Large intestine (tissue), 3 donors: ENCODE results near the gene ORM2. TPM values are rescaled to one million over a fixed set of nuclear protein-coding genes. Genes with fewer than 3 reads are reported as not detected.

Experiments
- DNase-seq, 2 donors: peaks; one replicate each; pipeline versions ENCODE4 v3.0.0 to v3.0.0-alpha.2; 2013
- H3K27ac ChIP-seq: one replicate; pipeline ENCODE4 v1.5.1; 2013; ENCODE audit warnings: low read length
- H3K27me3 ChIP-seq: 2 replicates; pipeline ENCODE4 v1.6.1; 2013; ENCODE audit warnings: low read length; ENCODE audit not compliant: control insufficient read depth, insufficient read depth
- H3K36me3 ChIP-seq: 2 replicates; pipeline ENCODE4 v1.6.1; 2013; ENCODE audit warnings: low read length; ENCODE audit not compliant: control insufficient read depth, insufficient read depth
- H3K4me1 ChIP-seq: one replicate; pipeline ENCODE4 v1.6.1; 2013; ENCODE audit warnings: low read length; ENCODE audit not compliant: control insufficient read depth, insufficient read depth
- H3K4me3 ChIP-seq: one replicate; pipeline ENCODE4 v1.5.1; 2013; ENCODE audit warnings: low read length
- H3K9me3 ChIP-seq: one replicate; pipeline ENCODE4 v1.6.1; 2013; ENCODE audit warnings: mild to moderate bottlenecking, low read depth, low read length, moderate library complexity; ENCODE audit not compliant: control insufficient read depth
- WGBS: methylation state at CpG from one replicate; pipeline ENCODE4 v1.1.5; 2013; ENCODE audit warnings: low lambda C conversion rate; ENCODE audit not compliant: insufficient coverage; 5-methylcytosine and 5-hydroxymethylcytosine counted together
- polyA plus RNA-seq: library from polyadenylated mRNA; unstranded; fragments of 120-200 nt; gene quantifications from one replicate; pipeline ENCODE4 v1.2.1, GENCODE V29; 2013

The ORM2 gene
- polyA plus RNA-seq, 1 donor, result not detected

DNA sequence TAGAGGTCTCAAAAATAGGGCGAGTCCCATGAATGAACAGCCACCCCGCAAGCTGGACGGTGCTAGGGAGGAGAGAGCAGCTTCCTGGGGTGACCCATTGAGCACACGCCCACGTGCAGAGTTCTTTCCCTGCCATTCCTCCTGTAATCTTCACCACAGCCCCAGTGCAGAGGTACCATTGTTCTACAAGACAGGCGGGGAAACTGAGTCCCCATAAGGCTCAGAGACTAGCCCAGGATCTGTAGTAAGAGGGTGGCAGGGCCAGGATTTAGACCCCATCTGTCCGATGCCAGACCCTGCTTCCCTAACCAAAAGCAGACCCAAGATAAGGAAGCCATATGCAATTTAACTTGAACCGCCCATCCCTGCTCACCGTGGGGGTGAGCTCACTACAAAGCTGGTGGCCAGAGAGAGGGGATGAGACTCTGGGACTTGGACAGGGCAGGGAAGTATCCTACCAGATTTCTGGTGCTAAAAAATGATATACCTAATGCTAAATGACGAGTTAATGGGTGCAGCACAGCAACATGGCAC, 43.5 kb upstream of the ORM2 start:
- Histone ChIP-seq H3K27me3 (no peaks in the 10 kb centered on the region), H3K4me1 (no peaks in the 10 kb centered on the region), H3K27ac (no peak overlapping the region), H3K9me3 (no peaks in the 10 kb centered on the region), H3K4me3 (no peak overlapping the region), H3K36me3 (peaks cover 81% of the 10 kb centered on the region)
- no CpG with 5 or more reads among the region's 10 CpGs for WGBS
- no peak for DNase-seq

DNA sequence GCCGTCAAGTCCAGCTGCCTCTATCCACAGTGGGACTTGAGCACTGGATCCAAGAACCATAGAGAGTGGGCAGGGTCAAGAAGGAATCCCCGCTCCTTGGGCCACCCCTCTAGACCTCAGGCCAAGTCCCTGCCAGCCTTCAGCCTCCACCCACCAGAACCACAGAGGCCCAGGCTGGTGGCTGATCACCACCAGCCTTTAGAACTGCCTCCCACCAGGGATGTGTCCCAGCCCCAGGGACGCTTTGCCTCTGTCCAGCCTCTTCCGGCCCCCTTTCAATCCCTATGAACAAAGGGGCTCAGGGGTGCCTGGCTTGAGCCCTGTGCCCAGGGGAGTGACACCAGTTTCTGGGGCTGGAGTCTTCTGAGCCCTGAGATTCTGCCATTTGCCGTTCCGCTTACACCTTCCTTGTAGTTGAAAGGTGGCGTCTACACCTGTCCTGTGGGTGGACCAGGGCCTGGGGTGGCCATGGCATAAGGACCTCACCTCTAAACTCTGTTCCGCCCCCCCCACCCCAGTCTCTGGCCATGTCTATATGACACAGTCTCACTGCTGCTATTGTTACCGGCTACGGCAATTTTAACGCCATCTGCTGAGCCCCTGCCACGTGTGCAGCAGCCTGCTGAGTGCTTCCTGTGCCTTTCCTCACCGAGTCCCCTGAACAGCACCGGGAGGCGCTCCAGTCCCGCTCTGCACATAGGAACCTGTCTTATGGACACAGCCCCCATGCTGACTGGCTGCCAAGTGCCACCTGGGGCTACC, 42.5 kb upstream of the ORM2 start:
- no peaks in the 10 kb centered on the region for H3K27me3 ChIP-seq
- no peaks in the 10 kb centered on the region for H3K4me1 ChIP-seq
- WGBS, result no CpG with 5 or more reads among the region's 16 CpGs
- no peak overlapping the region for H3K4me3 ChIP-seq
- no peak overlapping the region for H3K27ac ChIP-seq
- peaks cover 78% of the 10 kb centered on the region for H3K36me3 ChIP-seq
- DNase-seq, result no peak
- no peaks in the 10 kb centered on the region for H3K9me3 ChIP-seq

DNA sequence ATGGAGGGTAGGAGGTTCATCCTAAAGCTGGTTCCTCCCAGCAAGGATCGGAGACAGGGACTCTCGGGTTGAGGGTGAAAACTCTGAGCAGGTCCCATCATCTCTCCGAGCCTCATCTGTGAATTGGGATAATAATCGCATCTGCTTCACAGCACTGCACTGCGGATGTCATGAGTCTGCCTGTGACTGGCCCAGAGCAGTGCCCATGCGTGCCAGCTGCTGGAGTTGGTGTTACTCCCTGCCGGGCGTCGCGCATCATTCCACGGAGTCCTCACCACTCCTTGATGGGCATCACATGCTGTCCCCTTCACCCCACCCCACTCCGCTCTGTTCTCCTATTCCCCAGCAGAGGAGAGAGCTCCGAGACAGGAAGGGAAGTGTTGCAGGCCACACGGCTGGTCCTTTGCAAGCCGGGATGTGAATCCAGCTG, 41.9 kb upstream of the ORM2 start:
- no peak for DNase-seq
- H3K27me3 ChIP-seq, result no peaks in the 10 kb centered on the region
- no peaks in the 10 kb centered on the region for H3K9me3 ChIP-seq
- no peak overlapping the region for H3K4me3 ChIP-seq
- WGBS, result no CpG with 5 or more reads among the region's 15 CpGs
- no peaks in the 10 kb centered on the region for H3K4me1 ChIP-seq
- peaks cover 75% of the 10 kb centered on the region for H3K36me3 ChIP-seq
- H3K27ac ChIP-seq, result no peak overlapping the region

DNA sequence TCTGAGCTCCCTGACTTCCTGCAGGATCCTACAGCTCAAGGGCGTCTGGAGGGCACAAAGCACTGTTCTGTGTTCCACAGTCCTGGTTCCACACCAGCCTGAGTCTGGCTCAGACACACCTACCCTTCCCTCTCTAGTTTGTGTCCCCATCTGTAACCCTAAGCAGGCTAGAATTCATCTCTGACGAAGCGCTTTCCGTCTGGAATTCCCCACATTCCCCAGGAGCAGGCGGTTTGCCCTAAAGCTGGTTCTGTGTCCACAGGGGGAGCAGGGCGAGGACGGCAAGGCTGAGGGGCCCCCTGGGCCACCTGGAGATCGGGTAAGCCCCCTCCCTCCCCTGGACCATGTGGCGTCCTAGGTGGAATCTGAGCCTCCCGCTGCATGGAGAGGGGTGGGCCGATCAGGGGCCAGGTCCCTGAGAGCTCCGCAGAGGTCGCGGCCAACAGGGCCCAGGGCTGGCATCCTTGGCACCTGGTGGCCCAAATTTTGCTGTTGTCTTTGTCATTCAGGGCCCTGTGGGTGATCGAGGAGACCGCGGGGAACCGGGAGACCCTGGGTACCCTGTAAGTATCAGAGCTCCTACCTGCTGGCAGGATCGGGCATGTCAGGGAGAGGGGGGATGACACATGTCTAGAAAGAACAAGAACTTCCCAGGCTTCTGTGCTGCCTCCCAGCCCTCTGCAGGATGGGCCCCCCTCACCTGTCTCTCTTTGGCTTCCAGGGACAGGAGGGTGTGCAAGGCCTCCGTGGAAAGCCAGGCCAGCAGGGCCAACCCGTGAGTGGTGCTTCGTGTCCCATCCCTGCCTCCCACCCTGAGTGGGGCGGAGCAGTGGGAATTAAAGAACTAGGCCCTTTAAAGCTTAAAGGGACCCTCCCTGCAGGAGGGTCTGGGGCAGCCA, 41.2 kb upstream of the ORM2 start:
- Histone ChIP-seq H3K36me3 (peaks cover 72% of the 10 kb centered on the region), H3K27ac (no peak overlapping the region), H3K4me1 (no peaks in the 10 kb centered on the region), H3K9me3 (no peaks in the 10 kb centered on the region), H3K27me3 (no peaks in the 10 kb centered on the region), H3K4me3 (no peak overlapping the region)
- no peak for DNase-seq
- WGBS, result no CpG with 5 or more reads among the region's 23 CpGs

DNA sequence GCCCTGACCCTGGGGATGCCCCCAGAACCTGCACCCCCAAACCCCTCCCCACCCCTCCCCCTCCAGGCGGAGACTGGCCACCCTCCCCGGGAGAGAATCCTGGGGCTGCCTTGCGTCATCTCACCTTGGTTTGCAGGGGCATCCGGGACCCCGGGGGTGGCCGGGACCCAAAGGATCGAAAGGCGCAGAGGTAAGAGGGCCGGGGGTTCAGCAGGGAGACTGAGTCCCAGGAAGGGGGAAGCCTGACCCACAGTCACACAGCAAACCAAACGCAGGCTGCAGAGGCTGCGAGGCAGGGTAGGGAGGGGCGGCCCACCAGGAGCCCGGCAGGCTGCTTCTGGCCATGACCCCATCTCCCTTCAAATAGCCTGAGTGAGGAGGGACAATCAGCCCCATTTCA, 40.6 kb upstream of the ORM2 start:
- Histone ChIP-seq H3K4me3 (no peak overlapping the region), H3K9me3 (no peaks in the 10 kb centered on the region), H3K36me3 (peaks cover 68% of the 10 kb centered on the region), H3K27ac (no peak overlapping the region), H3K27me3 (no peaks in the 10 kb centered on the region), H3K4me1 (no peaks in the 10 kb centered on the region)
- DNase-seq, result no peak
- no CpG with 5 or more reads among the region's 13 CpGs for WGBS

DNA sequence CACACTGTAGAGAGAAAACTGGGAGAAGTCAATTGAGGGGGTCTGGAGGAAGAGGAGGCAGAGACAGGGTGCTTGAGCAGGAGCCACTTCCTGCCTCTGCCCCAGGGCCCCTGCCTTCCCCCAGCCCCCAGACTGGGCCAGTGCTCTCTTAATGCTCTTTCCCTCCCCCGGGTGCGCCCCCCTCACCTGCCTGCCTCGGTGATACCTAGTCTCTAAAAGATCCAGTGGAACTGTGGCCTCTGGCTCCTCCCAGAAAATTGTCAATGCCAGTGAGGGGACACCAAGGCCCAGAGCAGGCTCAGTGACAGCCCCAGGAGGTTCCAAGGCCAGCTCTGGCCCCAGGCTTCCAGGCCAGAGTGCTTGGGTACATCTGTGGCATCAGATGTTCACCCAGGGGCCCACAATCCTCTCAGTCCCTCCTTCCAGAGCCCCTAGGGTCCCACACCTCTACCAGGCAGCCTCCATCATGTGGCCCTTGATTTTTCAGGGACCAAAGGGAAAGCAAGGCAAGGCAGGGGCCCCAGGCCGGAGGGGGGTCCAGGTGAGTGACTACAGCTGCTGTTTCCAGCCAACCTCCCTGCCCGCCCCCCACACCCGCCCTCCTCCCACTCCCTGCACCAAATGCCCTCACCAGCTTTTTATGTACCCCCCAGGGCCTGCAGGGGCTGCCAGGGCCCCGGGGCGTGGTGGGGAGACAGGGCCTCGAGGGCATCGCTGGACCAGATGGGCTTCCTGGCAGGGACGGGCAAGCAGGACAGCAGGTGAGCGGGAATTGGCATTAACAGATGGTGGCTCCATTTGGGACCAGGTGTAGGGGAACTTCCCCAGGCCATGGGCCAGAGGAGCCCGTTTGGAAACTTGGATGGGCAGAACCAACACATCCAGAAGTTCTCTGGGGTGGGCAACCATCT, 39.8 kb upstream of the ORM2 start:
- WGBS, result no CpG with 5 or more reads among the region's 13 CpGs
- Histone ChIP-seq H3K4me1 (no peaks in the 10 kb centered on the region), H3K9me3 (no peaks in the 10 kb centered on the region), H3K36me3 (peaks cover 65% of the 10 kb centered on the region), H3K27me3 (no peaks in the 10 kb centered on the region), H3K27ac (no peak overlapping the region), H3K4me3 (no peak overlapping the region)
- no peak for DNase-seq

DNA sequence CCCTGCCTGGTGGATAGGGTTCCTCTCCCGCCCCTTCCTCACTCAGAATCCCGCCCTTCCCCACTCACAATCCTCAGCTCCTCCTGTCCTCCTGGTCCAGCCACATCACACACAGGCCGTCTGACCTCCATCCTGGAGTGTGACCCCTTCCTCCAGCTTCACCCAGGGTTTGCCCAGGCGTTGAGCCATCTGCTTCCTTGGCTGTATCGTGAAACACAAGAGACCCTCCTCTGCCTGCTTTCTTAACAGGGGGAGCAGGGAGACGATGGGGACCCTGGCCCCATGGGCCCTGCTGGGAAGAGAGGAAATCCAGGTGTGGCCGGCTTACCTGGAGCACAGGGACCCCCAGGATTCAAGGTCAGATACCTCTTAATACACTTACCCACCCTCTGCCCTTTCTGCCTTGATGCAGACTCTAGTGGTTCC, 39.1 kb upstream of the ORM2 start:
- DNase-seq, result no peak
- Histone ChIP-seq H3K4me1 (no peaks in the 10 kb centered on the region), H3K4me3 (no peak overlapping the region), H3K27ac (no peak overlapping the region), H3K36me3 (peaks cover 61% of the 10 kb centered on the region), H3K9me3 (peaks cover 3% of the 10 kb centered on the region), H3K27me3 (no peaks in the 10 kb centered on the region)
- no CpG with 5 or more reads among the region's 7 CpGs for WGBS

DNA sequence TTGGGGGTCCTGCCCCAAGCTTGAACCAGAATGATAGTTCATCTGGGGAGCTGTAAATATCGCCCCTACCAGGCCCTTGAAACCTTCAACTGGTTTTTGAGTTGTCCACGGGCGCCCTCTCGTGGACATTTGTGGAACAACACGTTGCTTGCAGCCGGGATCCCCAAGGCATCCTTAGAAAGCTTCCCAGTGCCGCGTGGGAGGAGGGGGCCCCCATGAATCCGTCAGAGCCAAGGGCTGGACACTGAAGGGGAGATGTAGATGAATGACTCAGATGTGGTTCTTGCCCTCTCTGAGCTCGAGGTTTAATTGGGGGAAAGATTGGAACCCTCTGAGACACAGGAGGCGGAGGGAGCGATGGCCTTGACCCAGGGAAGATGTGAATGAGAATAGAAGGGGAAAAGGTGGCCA, 38.6 kb upstream of the ORM2 start:
- Histone ChIP-seq H3K4me1 (no peaks in the 10 kb centered on the region), H3K4me3 (no peak overlapping the region), H3K36me3 (peaks cover 61% of the 10 kb centered on the region), H3K27ac (no peak overlapping the region), H3K27me3 (no peaks in the 10 kb centered on the region), H3K9me3 (peaks cover 4% of the 10 kb centered on the region)
- DNase-seq, result peak; percentile 55 to 66
- WGBS, result no CpG with 5 or more reads among the region's 12 CpGs

DNA sequence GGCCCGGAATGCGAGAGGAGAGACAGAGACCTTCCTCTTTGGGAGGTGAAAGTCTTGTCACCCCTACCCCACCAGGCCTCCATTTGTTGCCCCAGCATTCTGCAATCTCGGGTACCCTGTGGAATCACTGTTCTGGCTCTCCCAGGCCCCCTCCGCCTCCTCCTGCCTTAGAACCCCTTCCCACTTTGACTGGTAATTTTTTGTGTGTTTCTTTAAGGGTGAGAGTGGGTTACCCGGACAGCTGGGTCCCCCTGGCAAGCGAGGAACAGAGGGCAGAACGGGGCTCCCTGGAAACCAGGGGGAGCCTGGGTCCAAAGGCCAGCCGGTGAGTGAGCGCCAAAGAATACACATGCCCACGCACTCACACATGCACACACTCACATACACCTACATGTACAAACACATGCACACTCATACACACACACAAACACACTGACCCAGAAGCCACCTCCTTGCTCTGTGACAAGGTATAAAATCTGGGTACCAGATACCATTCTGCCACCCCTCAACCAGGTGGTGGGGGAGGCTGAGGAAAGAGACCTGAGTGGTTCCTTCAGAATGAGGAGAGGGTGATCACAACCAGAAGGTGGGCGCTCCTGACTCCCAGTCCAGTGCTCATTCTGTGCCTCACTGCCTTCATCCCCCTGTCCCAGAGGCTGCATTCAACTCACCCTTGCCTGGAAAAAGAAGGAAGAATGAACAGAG, 37.6 kb upstream of the ORM2 start:
- Histone ChIP-seq H3K9me3 (peaks cover 4% of the 10 kb centered on the region), H3K4me3 (no peak overlapping the region), H3K27ac (no peak overlapping the region), H3K4me1 (no peaks in the 10 kb centered on the region), H3K27me3 (no peaks in the 10 kb centered on the region), H3K36me3 (peaks cover 62% of the 10 kb centered on the region)
- WGBS, result no CpG with 5 or more reads among the region's 11 CpGs
- DNase-seq, result no peak
